H1 (cell line): ENCODE data around the gene IFT80.

ENCODE experiments used
- ATF3 ChIP-seq: IDR thresholded peaks from 2 replicates; pipeline ENCODE4 v1.6.1; 2011; ENCODE audit warnings: low read depth, mild to moderate bottlenecking, low read length; ENCODE audit not compliant: insufficient read depth
- CBX5 ChIP-seq: fragments of 300-800, 300-1000 bp; sonication (generic); IDR thresholded peaks from 2 replicates; pipeline ENCODE4 v1.7.1; 2016; ENCODE audit warnings: antibody characterized with exemption, low read length, low read depth
- CTCF ChIP-seq, 3 experiments: IDR thresholded peaks; 1 replicate in 2 of 3; 2 replicates in 1 of 3; pipeline versions ENCODE4 v1.5.1 to v1.6.1; 2011; ENCODE audit warnings: low read length in 3 of 3, mild to moderate bottlenecking in 3 of 3, inconsistent platforms in 2 of 3, low read depth in 1 of 3, moderate library complexity in 1 of 3; ENCODE audit not compliant: insufficient read depth in 1 of 3; ENCODE audit errors: control extremely low read depth in 1 of 3
- EZH2 ChIP-seq: fragments of 200-600 bp; sonication (generic); IDR thresholded peaks from 2 replicates; pipeline ENCODE4 v1.7.1; 2012; ENCODE audit warnings: low read depth, mild to moderate bottlenecking, moderate library complexity, low read length, inconsistent platforms; ENCODE audit not compliant: severe bottlenecking
- POLR2A ChIP-seq, 2 experiments: IDR thresholded peaks; 1 replicate in 1 of 2; 2 replicates in 1 of 2; pipeline ENCODE4 v1.6.1; 2011; ENCODE audit warnings: low read depth in 2 of 2, low read length in 2 of 2, mild to moderate bottlenecking in 2 of 2; ENCODE audit errors: control extremely low read depth in 1 of 2
- RBBP5 ChIP-seq: IDR thresholded peaks from 2 replicates; pipeline ENCODE4 v1.7.1; 2012; ENCODE audit warnings: low read depth, mild to moderate bottlenecking, inconsistent platforms, low read length, moderate library complexity, borderline replicate concordance
- SP1 ChIP-seq: IDR thresholded peaks from 2 replicates; pipeline ENCODE4 v1.6.1; 2011; ENCODE audit warnings: low read depth, low read length
- TAF1 ChIP-seq: IDR thresholded peaks from 2 replicates; pipeline ENCODE4 v1.6.1; 2011; ENCODE audit warnings: mild to moderate bottlenecking, low read depth, low read length
- YY1 ChIP-seq: IDR thresholded peaks from 2 replicates; pipeline ENCODE4 v1.6.1; 2011; ENCODE audit warnings: low read depth, mild to moderate bottlenecking, low read length

- TF ChIP-seq CBX5 (no peak), CTCF (IDR thresholded peaks at IDR 0.05; ENCODE audit: control extremely low read depth in 1 of 3, insufficient read depth in 1 of 3, low read depth in 1 of 3, low read length in 3 of 3) (no peak), SP1 (no peak), RBBP5 (no peak), EZH2 (no peak), YY1 (no peak), ATF3 (no peak), POLR2A (IDR thresholded peaks at IDR 0.05; ENCODE audit: control extremely low read depth in 1 of 2, low read depth in 2 of 2, low read length in 2 of 2) (no peak), TAF1 (no peak)
These were observed 30.2 kb downstream of the IFT80 start for GRCh38 chr3:160368804-160369203.
